ENCODE results near the gene P2RY8.

The P2RY8 gene

DNA sequence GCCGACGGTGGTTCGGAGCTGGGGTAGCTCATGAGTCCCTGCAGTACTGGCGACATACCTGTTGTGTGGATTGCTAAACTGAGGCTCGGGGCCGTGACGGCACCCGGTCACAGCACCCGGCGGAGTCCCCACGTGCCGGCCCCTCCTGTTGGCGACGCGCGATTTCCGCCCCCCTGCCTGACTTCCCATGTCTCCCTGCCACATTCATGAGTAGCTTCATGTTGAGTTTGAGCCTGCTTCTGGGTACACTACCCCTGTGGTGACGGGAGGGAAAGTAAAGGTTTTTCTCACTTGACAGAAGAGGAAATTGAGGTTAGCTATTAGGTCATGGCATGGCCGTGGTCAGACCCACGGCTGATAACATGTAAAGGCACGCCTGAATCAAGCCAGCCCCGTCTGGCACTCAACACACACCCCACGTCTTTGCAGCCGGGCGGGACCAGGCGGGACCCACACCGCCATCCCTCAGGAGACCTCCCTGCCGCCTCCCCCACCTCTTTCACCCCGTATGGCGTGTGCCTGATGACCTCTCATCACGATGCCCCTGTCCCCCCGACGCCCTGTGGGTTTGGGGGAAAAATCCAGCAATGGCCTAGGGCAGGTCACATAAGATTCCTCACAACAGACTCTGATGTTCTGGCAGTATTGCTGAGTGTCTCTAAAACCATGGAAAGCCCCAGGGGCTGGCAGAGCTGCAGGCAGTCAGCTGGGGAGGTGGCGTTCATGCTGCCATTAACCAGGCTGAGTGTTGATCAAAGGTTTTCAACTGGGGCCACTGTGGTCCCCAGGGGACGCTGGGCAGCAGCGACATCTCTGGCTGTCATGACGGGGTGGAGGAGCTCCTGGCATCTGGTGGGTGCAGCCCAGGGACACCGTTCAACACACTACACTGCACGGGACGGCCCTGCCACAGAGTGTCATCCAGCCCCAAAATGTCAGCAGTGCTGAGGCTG is 29.2 kb downstream of the P2RY8 start:
- TF ChIP-seq, protein P1, sequence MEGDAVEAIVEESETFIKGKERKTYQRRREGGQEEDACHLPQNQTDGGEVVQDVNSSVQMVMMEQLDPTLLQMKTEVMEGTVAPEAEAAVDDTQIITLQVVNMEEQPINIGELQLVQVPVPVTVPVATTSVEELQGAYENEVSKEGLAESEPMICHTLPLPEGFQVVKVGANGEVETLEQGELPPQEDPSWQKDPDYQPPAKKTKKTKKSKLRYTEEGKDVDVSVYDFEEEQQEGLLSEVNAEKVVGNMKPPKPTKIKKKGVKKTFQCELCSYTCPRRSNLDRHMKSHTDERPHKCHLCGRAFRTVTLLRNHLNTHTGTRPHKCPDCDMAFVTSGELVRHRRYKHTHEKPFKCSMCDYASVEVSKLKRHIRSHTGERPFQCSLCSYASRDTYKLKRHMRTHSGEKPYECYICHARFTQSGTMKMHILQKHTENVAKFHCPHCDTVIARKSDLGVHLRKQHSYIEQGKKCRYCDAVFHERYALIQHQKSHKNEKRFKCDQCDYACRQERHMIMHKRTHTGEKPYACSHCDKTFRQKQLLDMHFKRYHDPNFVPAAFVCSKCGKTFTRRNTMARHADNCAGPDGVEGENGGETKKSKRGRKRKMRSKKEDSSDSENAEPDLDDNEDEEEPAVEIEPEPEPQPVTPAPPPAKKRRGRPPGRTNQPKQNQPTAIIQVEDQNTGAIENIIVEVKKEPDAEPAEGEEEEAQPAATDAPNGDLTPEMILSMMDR (IDR thresholded peaks at IDR 0.05), result no peak
- Histone ChIP-seq H3K4me3 (ENCODE audit: low read depth, low read length) (no peak overlapping the region), H3K27ac (no peak overlapping the region), H3K4me2 (ENCODE audit: low read length) (no peak overlapping the region), H3K9ac (no peak overlapping the region), H3K9me3 (ENCODE audit: control insufficient read depth, low read length) (no peaks in the 10 kb centered on the region), H3K4me1 (no peaks in the 10 kb centered on the region), H2AFZ (no peak overlapping the region), H3K27me3 (ENCODE audit: control insufficient read depth, insufficient read depth, low read length) (no peaks in the 10 kb centered on the region), H3K36me3 (ENCODE audit: control insufficient read depth, insufficient read depth, low read length) (no peaks in the 10 kb centered on the region), H3K79me2 (no peaks in the 10 kb centered on the region)

DNA sequence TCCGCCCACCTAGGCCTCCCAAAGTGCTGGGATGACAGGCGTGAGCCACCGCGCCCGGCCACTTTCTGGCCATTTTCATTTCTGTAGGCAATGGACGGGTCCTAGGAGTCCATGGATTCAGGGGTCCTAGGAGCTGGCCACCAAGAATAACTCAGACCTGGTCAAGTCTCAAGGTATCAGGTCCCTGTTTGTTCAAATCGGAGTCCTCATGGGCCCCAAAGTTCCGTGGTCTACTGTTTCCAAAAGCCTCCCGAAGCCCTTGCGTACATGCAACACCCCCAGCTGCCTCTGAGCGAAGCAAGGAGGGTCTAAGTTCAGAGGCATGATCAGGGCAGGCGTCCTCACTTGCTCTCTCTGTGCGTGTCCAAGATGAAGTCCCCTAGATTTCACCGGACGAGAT is 30.1 kb downstream of the P2RY8 start:
- H3K4me1 ChIP-seq, result no peaks in the 10 kb centered on the region
- H3K79me2 ChIP-seq, result no peaks in the 10 kb centered on the region
- H3K27ac ChIP-seq, result no peak overlapping the region
- TF ChIP-seq, protein P1 (IDR thresholded peaks at IDR 0.05), result no peak
- H3K4me2 ChIP-seq (ENCODE audit: low read length), result no peak overlapping the region
- H3K9ac ChIP-seq, result no peak overlapping the region
- no peaks in the 10 kb centered on the region for H3K36me3 ChIP-seq (ENCODE audit: control insufficient read depth, insufficient read depth, low read length)
- H3K4me3 ChIP-seq (ENCODE audit: low read depth, low read length), result no peak overlapping the region
- H3K9me3 ChIP-seq (ENCODE audit: control insufficient read depth, low read length), result no peaks in the 10 kb centered on the region
- H2AFZ ChIP-seq, result no peak overlapping the region
- H3K27me3 ChIP-seq (ENCODE audit: control insufficient read depth, insufficient read depth, low read length), result no peaks in the 10 kb centered on the region

DNA sequence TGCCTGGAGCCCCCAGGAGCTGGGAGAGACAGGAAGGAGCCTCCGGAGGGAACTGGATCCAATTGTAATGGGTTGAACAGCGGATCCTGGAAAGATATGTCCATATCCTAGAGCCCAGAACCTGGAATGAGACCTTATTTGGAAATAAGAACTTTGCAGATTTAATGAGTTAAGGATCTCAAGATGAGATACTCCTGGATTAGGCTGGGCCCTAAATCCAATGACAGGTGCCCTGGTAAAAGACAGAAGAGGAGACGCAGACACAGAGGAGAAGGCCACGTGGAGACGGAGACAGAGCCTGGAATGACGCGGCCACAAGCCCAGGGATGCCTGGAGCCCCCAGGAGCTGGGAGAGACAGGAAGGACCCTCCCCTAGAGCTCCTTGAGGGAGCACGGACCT is 34.1 kb downstream of the P2RY8 start:
- Histone ChIP-seq H3K79me2 (no peaks in the 10 kb centered on the region), H3K4me2 (ENCODE audit: low read length) (no peak overlapping the region), H3K4me1 (no peaks in the 10 kb centered on the region), H3K9me3 (ENCODE audit: control insufficient read depth, low read length) (no peaks in the 10 kb centered on the region), H3K9ac (no peak overlapping the region), H3K27me3 (ENCODE audit: control insufficient read depth, insufficient read depth, low read length) (no peaks in the 10 kb centered on the region), H3K4me3 (ENCODE audit: low read depth, low read length) (no peak overlapping the region), H3K36me3 (ENCODE audit: control insufficient read depth, insufficient read depth, low read length) (no peaks in the 10 kb centered on the region), H2AFZ (no peak overlapping the region), H3K27ac (no peak overlapping the region)
- TF ChIP-seq, protein P1 (IDR thresholded peaks at IDR 0.05), result no peak

DNA sequence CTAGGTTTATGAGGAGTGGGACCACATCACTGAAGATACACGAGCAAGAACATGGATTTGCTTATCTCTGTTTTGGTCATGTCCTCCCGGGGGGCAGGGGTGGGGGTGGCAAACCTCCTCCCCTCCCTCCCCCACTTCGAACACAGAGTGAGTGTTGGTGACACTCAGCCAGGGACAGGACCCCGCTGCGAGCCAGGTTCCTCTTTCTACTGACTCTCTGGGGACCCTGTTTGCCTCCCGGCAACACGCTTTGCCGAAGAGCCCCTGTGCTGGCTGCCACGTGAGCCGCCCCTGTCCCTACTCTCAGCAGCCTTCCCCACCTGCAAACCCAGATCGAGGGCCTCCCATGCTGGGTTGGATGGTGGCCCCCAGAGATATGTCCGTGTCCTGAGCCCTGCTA is 34.7 kb downstream of the P2RY8 start:
- Histone ChIP-seq H3K27me3 (ENCODE audit: control insufficient read depth, insufficient read depth, low read length) (no peaks in the 10 kb centered on the region), H3K27ac (peak overlapping the region; percentile 19), H2AFZ (no peak overlapping the region), H3K4me2 (ENCODE audit: low read length) (no peak overlapping the region), H3K79me2 (no peaks in the 10 kb centered on the region), H3K9me3 (ENCODE audit: control insufficient read depth, low read length) (no peaks in the 10 kb centered on the region), H3K36me3 (ENCODE audit: control insufficient read depth, insufficient read depth, low read length) (no peaks in the 10 kb centered on the region), H3K4me3 (ENCODE audit: low read depth, low read length) (no peak overlapping the region), H3K4me1 (no peaks in the 10 kb centered on the region), H3K9ac (no peak overlapping the region)
- TF ChIP-seq, protein P1 (IDR thresholded peaks at IDR 0.05), result no peak

Data from parathyroid adenoma (tissue), 2 donors.